GM12878 (cell line): ENCODE results near the gene LRRC15. TPM values are rescaled to one million over a fixed set of nuclear protein-coding genes. Genes with fewer than 3 reads are reported as not detected.

Source experiments
- ATAC-seq: fragments of 200-7000 bp; cut with Tn5 transposase; 3 replicates; pipeline ENCODE4 v1.9.1; 2020; ENCODE audit warnings: mild to moderate bottlenecking, moderate library complexity
- BruUV-seq: library from RNA; stranded (reverse); fragments of 400-500 nt; replicated peaks from 2 replicates; lab custom pipeline; 2021; lab: Mats Ljungman, UMichigan
- CTCF ChIA-PET: fragments of 300-600 bp; sonication (Branson Sonifier 250); formaldehyde crosslinking; extraction: SDS; loops from one replicate; lab custom pipeline; 2021; ENCODE audit warnings: inconsistent platforms; lab: Yijun Ruan, JAX
- POLR2A ChIA-PET: fragments of 350-600 bp; formaldehyde crosslinking; extraction: SDS; loops from one replicate; lab custom pipeline; 2021; ENCODE audit warnings: inconsistent platforms; lab: Charles Lee
- RAD21 ChIA-PET: fragments of 300-600 bp; sonication (Branson Sonifier 250); formaldehyde crosslinking; loops from one replicate; lab custom pipeline; 2023; ENCODE audit warnings: antibody characterized with exemption; ENCODE audit not compliant: unreplicated experiment; lab: Charles Lee
- SMC1A ChIA-PET: fragments of 300-600 bp; sonication (Branson Sonifier 250); formaldehyde crosslinking; loops from one replicate; lab custom pipeline; 2023; ENCODE audit not compliant: unreplicated experiment, uncharacterized antibody; lab: Charles Lee
- DNase-seq: peaks from one replicate; pipeline ENCODE4 v3.0.0-alpha.2; 2011; ENCODE audit warnings: low read depth, low spot score
- FAIRE-seq: peaks from 3 replicates; lab custom pipeline; 2011; peaks lifted over from hg19 to GRCh38; lab: Jason Lieb, UNC
- H2AFZ ChIP-seq: 2 replicates; pipeline ENCODE4 v1.6.0; 2011; ENCODE audit warnings: low read depth, low read length, control low read depth; ENCODE audit not compliant: control insufficient read depth
- H3K27ac ChIP-seq: 2 replicates; pipeline ENCODE4 v1.5.1; 2011; ENCODE audit warnings: control low read depth; ENCODE audit not compliant: control insufficient read depth, insufficient read depth
- H3K27me3 ChIP-seq, 2 experiments: replicated peaks in 1 of 2; 2 replicates each; pipeline versions ENCODE4 v1.6.0 to v1.6.1; 2011; ENCODE audit warnings: low read length in 1 of 2; ENCODE audit not compliant: control insufficient read depth in 2 of 2, insufficient read depth in 2 of 2
- H3K36me3 ChIP-seq, 2 experiments: 2 replicates each; pipeline ENCODE4 v1.5.1; 2011; ENCODE audit warnings: low read length in 1 of 2; ENCODE audit not compliant: control insufficient read depth in 2 of 2, insufficient read depth in 2 of 2
- H3K4me1 ChIP-seq: 2 replicates; pipeline ENCODE4 v1.6.1; 2011; ENCODE audit warnings: mild to moderate bottlenecking, low read length, moderate library complexity, mixed read lengths; ENCODE audit not compliant: control insufficient read depth, insufficient read depth
- H3K4me2 ChIP-seq: 2 replicates; pipeline ENCODE4 v1.6.0; 2011; ENCODE audit warnings: control low read depth; ENCODE audit not compliant: control insufficient read depth, insufficient read depth
- H3K4me3 ChIP-seq: fragments of 200-600 bp; sonication (generic); 2 replicates; pipeline ENCODE4 v1.5.1; 2016
- H3K79me2 ChIP-seq: 2 replicates; pipeline ENCODE4 v1.6.0; 2011; ENCODE audit warnings: low read length; ENCODE audit not compliant: control insufficient read depth, insufficient read depth
- H3K9ac ChIP-seq: 2 replicates; pipeline ENCODE4 v1.8.0; 2011; ENCODE audit warnings: low read length, control low read depth, mixed read lengths; ENCODE audit not compliant: control insufficient read depth, insufficient read depth
- H3K9me3 ChIP-seq: replicated peaks from 3 replicates; pipeline ENCODE4 v1.5.1; 2011; ENCODE audit warnings: mild to moderate bottlenecking, low read length; ENCODE audit not compliant: control insufficient read depth, insufficient read depth
- H4K20me1 ChIP-seq: 2 replicates; pipeline ENCODE4 v1.6.0; 2011; ENCODE audit not compliant: control insufficient read depth, insufficient read depth
- ASH2L ChIP-seq: fragments of 300-600, 200-600 bp; sonication (generic); IDR thresholded peaks from 2 replicates; pipeline ENCODE4 v1.6.1; 2017; ENCODE audit warnings: low read depth, mild to moderate bottlenecking, borderline replicate concordance
- BHLHE40 ChIP-seq, 2 experiments: fragments of 450-650 bp in 1 of 2; IDR thresholded peaks; 2 replicates each; pipeline ENCODE4 v1.6.1; 2011 to 2017; ENCODE audit warnings: low read depth in 2 of 2, borderline replicate concordance in 1 of 2, improper control_type of control experiment in 1 of 2, low read length in 1 of 2, mild to moderate bottlenecking in 1 of 2
- DPF2 ChIP-seq: fragments of 450-650 bp; IDR thresholded peaks from 2 replicates; pipeline ENCODE4 v1.6.1; 2017; ENCODE audit warnings: mild to moderate bottlenecking
- EED ChIP-seq: sonication (generic); IDR thresholded peaks from 2 replicates; pipeline ENCODE4 v1.6.1; 2016; ENCODE audit warnings: antibody characterized with exemption, low read depth
- EZH2 ChIP-seq: IDR thresholded peaks from 2 replicates; pipeline ENCODE4 v1.6.1; 2012; ENCODE audit warnings: low read depth, mild to moderate bottlenecking, control low read depth, inconsistent platforms, low read length, borderline replicate concordance; ENCODE audit not compliant: control insufficient read depth
- NBN ChIP-seq: fragments of 450-650 bp; IDR thresholded peaks from 2 replicates; pipeline ENCODE4 v1.6.1; 2016
- NR2F1 ChIP-seq: fragments of 450-650 bp; conservative IDR thresholded peaks from 2 replicates; pipeline ENCODE4 v1.6.1; 2017; ENCODE audit warnings: mild to moderate bottlenecking
- SMAD5 ChIP-seq: IDR thresholded peaks from 2 replicates; pipeline ENCODE4 v1.6.1; 2016; ENCODE audit warnings: antibody characterized with exemption, low read depth
- SPI1 ChIP-seq: IDR thresholded peaks from 2 replicates; pipeline ENCODE4 v1.6.1; 2011; ENCODE audit warnings: low read depth, mild to moderate bottlenecking, low read length, moderate library complexity, borderline replicate concordance; ENCODE audit not compliant: insufficient read depth
- STAT1 ChIP-seq: fragments of 450-650 bp; conservative IDR thresholded peaks from 2 replicates; pipeline ENCODE4 v1.6.1; 2014; ENCODE audit warnings: antibody characterized with exemption, mild to moderate bottlenecking
- ZNF207 ChIP-seq: fragments of 450-650 bp; IDR thresholded peaks from 2 replicates; pipeline ENCODE4 v1.6.1; 2014; ENCODE audit warnings: antibody characterized with exemption, mild to moderate bottlenecking, borderline replicate concordance
- ZSCAN29 ChIP-seq: fragments of 450-650 bp; IDR thresholded peaks from 2 replicates; pipeline ENCODE4 v1.6.1; 2017; ENCODE audit warnings: mild to moderate bottlenecking, moderate library complexity
- WGBS: methylation state at CpG from one replicate; pipeline ENCODE4 v1.1.6; 2016; ENCODE audit warnings: low lambda C conversion rate; ENCODE audit not compliant: insufficient replicate concordance, insufficient coverage; ENCODE audit errors: missing lambda C conversion rate; 5-methylcytosine and 5-hydroxymethylcytosine counted together
- in situ Hi-C: fragments of 300-500 bp; cut with MboI; formaldehyde crosslinking; loops from 9 replicates; pipeline ENCODE4 v1.14.3; 2018; ENCODE audit warnings: mixed read lengths
- intact Hi-C: fragments of 100-400 bp; cut with micrococcal nuclease; formaldehyde crosslinking; loops from one replicate; pipeline ENCODE4 v1.14.2; 2022; ENCODE audit not compliant: unreplicated experiment
- polyA plus RNA-seq, 11 experiments: library from polyadenylated mRNA; depleted of rRNA in 4 of 11; unstranded in 6 of 11; stranded (reverse) in 5 of 11; fragments of >200 nt; fragmentation: Nextera tagmentation in 4 of 11; fragmentation: Illumina TruSeq in 1 of 11; extraction: Ambion mirVana in 4 of 11; extraction: Trizol in 1 of 11; gene quantifications; 1 replicate in 1 of 11; 2 replicates in 10 of 11; pipeline versions ENCODE4 v1.2.1 to v1.2.3, GENCODE V29; 2011 to 2016; ENCODE audit warnings: inconsistent platforms in 2 of 11, missing spikeins in 2 of 11, low read depth in 1 of 11
- total RNA-seq, 4 experiments: library from RNA; depleted of rRNA in 3 of 4; stranded (reverse); fragments of >200 nt in 3 of 4; fragmentation: Illumina TruSeq in 1 of 4; extraction: Trizol in 1 of 4; gene quantifications; 2 replicates each; pipeline versions ENCODE4 v1.2.1 to v1.2.3, GENCODE V29; 2013 to 2021
- TF ChIP-seq, protein P1 (sequence below): IDR thresholded peaks from 2 replicates; pipeline ENCODE4 v1.6.1; 2012; ENCODE audit warnings: low read depth, low read length, improper control_type of control experiment

LRRC15 gene
- total and polyA plus RNA-seq, 10 of the 15 experiments (the other 5 are each of a cell fraction or from before 2014, with no cell fraction given): not detected

DNA sequence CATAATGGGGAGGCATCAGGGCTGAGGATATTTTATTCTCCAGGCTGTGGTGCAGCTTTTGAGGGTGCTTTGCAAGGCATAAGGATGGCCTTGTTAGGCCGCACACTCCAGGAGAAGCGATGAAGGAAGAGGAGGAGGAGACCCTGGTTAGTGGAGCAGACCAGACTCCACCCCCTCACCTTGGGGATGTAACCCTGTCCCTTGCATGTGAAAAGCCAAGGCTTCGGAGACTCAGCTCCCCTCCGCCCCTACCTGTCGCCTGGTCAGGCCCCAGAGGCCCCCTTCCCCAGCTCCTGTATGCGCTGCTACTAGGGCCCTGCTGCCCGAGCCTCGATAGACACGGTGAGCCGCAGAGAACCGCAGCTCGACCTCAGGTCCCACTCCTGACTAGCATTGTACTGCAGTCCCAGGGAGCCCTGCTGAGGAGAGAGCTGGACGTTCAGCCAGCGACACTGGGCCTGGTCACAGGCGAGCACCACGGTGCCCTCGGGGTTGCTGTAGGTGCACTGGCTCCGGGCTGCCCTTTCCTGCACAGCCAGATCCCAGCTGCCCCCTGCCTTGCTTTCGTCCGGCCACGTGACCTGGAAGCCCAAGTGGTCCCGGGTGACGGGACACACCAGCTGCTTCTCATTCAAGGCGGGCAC is 28.7 kb downstream of the LRRC15 start:
- DNase-seq: no peak
- Histone ChIP-seq H4K20me1 (no peaks in the 10 kb centered on the region), H2AFZ (no peak overlapping the region), H3K4me2 (no peak overlapping the region), H3K79me2 (no peaks in the 10 kb centered on the region), H3K4me3 (no peak overlapping the region), H3K9ac (no peak overlapping the region), H3K27me3 (no peaks in the 10 kb centered on the region; a peak in 2 of 4 replicates), H3K27ac (no peak overlapping the region), H3K36me3 (no peaks in the 10 kb centered on the region), H3K4me1 (no peaks in the 10 kb centered on the region), H3K9me3 (no peaks in the 10 kb centered on the region)
- in situ Hi-C loops (no loop called here), intact Hi-C loops (no loop called here)
- no TSS peak for BruUV-seq
- SMC1A ChIA-PET: no interaction called here
- CTCF ChIA-PET: interaction anchor here (0.6 to 1.5 kb wide), 3 partner anchors 63 to 560 kb away, joined by 3 to 6 read pairs (median 4); no protein-coding TSS in a partner anchor
- no peak for ATAC-seq
- TF ChIP-seq STAT1 (no peak), ZNF207 (no peak), SPI1 (no peak), NR2F1 (no peak), NBN (no peak), EZH2 (no peak)
- RAD21 ChIA-PET: no interaction called here
- FAIRE-seq: no peak
- 48% methylated on average over 24 of the region's 24 CpGs for WGBS
- POLR2A ChIA-PET: no interaction called here

DNA sequence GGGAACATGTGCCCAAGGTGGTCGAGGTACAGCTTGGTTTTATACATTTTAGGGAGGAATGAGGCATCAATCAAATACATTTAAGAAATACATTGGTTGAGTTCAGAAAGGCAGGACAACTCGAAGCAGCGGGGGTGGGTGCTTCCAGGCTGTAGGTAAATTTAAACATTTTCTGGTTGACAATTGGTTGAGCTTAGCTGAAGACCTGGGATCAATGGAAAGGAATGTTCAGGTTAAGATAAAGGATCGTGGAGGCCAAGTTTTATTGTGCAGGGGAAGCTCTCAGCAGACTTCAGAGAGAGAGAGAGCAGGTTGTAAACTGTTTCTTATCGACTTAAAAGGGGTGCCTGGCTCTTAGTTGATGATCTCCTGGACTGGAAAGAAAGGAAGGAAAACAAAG is 29.7 kb downstream of the LRRC15 start:
- CTCF ChIA-PET: interaction anchor here (0.8 to 1.8 kb wide), 2 partner anchors 64 to 132 kb away, joined by 5 to 6 read pairs; no protein-coding TSS in a partner anchor

More for the DNA sequence above, 29.7 kb downstream of the LRRC15 start:
- intact Hi-C loops: loop anchor here (10.0 kb wide), 1 partner anchor 925 kb away; no protein-coding TSS in a partner anchor
- no peaks in the 10 kb centered on the region for H3K79me2 ChIP-seq
- no peak for TF ChIP-seq ASH2L
- no peak for TF ChIP-seq DPF2
- TF ChIP-seq EED: no peak
- no peak for TF ChIP-seq SMAD5
- TF ChIP-seq BHLHE40 (IDR thresholded peaks at IDR 0.05; ENCODE audit: borderline replicate concordance in 1 of 2, low read depth in 2 of 2, low read length in 1 of 2): no peak
- no peak for TF ChIP-seq ZSCAN29
- TF ChIP-seq, protein P1, sequence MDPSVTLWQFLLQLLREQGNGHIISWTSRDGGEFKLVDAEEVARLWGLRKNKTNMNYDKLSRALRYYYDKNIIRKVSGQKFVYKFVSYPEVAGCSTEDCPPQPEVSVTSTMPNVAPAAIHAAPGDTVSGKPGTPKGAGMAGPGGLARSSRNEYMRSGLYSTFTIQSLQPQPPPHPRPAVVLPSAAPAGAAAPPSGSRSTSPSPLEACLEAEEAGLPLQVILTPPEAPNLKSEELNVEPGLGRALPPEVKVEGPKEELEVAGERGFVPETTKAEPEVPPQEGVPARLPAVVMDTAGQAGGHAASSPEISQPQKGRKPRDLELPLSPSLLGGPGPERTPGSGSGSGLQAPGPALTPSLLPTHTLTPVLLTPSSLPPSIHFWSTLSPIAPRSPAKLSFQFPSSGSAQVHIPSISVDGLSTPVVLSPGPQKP: no peak
- TF ChIP-seq, all 136 proteins: peak for 0
- H4K20me1 ChIP-seq: no peaks in the 10 kb centered on the region; the same call in 1 of the 2 replicates
- no peak for ATAC-seq
- in situ Hi-C loops: loop anchor here (5.0 to 10.0 kb wide), 2 partner anchors 67 to 915 kb away; no protein-coding TSS in a partner anchor
- whole genome bisulfite sequencing: 36% methylated on average over 5 of the region's 5 CpGs
- H3K27me3 ChIP-seq: no peaks in the 10 kb centered on the region; a peak in 2 of 4 replicates
- SMC1A ChIA-PET: interaction anchor here (1.5 kb wide), 1 partner anchor 68 kb away, joined by 3 read pairs; no protein-coding TSS in a partner anchor
- no peak overlapping the region for H3K27ac ChIP-seq
- no peak overlapping the region for H3K4me2 ChIP-seq
- no peak for FAIRE-seq
- no peaks in the 10 kb centered on the region for H3K4me1 ChIP-seq
- BruUV-seq: no TSS peak
- RAD21 ChIA-PET: no interaction called here
- no peak overlapping the region for H3K4me3 ChIP-seq
- POLR2A ChIA-PET: no interaction called here
- H3K9me3 ChIP-seq: no peaks in the 10 kb centered on the region
- H2AFZ ChIP-seq: no peak overlapping the region
- H3K9ac ChIP-seq: no peak overlapping the region
- no peak for DNase-seq
- no peaks in the 10 kb centered on the region for H3K36me3 ChIP-seq
